Epithelial cell of proximal tubule (primary cell): ENCODE measurements around the gene LRWD1. TPM values are rescaled to one million over a fixed set of nuclear protein-coding genes. Genes with fewer than 3 reads are reported as not detected.
"Not testable (repeated sequence)": the region's sequence is repeated elsewhere in the genome, so short reads cannot be mapped to it uniquely, and the experiment has no call there.

Source experiments
- DNase-seq: peaks from one replicate; pipeline ENCODE4 v3.0.0-alpha.2; 2011; ENCODE audit warnings: low read depth
- H3K4me3 ChIP-seq: 2 replicates; pipeline ENCODE4 v1.5.1; 2011; ENCODE audit warnings: low read depth, mild to moderate bottlenecking, low read length
- total RNA-seq: library from RNA; depleted of rRNA; stranded (reverse); fragments of >200 nt; gene quantifications from 2 replicates; pipeline ENCODE4 v1.2.3, GENCODE V29; 2015
- TF ChIP-seq, protein P1 (sequence below): conservative IDR thresholded peaks from 2 replicates; pipeline ENCODE4 v1.5.1; 2012; ENCODE audit warnings: low read depth, mild to moderate bottlenecking, low read length

The LRWD1 gene
- total RNA-seq, 1 donor from 2014 or later, result 30.1 TPM

DNA sequence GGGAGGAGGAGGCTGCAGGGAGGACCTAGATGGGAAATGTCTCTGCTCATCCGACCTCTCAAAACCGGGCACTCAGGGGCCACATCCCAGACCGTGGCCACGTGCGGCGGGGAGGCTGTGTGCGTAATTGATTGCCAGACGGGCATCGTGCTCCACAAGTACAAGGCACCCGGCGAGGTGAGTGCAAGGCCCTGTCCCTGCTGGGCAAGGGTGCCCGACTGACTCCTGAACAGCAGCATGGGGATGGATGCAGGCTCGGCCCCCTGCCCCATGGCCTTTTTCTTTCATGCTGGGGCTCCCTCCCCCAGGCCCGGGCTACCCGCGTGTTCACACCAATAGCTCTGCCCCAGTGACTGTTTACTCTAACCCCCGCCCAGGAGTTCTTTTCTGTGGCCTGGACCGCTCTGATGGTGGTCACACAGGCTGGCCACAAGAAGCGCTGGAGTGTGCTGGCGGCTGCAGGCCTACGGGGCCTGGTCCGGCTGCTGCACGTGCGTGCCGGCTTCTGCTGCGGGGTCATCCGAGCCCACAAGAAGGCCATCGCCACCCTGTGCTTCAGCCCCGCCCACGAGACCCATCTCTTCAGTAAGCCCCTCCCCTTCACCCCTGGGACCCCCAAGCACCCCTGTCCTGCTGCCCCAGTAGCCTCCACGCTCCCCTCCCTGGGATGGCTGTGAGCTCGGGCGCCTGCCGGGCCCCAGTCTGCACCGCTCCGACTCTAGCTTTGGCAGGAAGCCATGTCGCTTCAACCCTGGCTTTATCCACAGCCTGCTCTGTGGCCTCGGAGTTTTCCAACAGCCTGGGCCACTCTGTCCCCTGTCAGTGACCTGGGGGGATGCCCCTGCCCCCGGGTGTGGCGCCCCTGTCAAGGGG, 3.9 kb downstream of the LRWD1 start:
- no peak overlapping the region for H3K4me3 ChIP-seq
- TF ChIP-seq, protein P1, sequence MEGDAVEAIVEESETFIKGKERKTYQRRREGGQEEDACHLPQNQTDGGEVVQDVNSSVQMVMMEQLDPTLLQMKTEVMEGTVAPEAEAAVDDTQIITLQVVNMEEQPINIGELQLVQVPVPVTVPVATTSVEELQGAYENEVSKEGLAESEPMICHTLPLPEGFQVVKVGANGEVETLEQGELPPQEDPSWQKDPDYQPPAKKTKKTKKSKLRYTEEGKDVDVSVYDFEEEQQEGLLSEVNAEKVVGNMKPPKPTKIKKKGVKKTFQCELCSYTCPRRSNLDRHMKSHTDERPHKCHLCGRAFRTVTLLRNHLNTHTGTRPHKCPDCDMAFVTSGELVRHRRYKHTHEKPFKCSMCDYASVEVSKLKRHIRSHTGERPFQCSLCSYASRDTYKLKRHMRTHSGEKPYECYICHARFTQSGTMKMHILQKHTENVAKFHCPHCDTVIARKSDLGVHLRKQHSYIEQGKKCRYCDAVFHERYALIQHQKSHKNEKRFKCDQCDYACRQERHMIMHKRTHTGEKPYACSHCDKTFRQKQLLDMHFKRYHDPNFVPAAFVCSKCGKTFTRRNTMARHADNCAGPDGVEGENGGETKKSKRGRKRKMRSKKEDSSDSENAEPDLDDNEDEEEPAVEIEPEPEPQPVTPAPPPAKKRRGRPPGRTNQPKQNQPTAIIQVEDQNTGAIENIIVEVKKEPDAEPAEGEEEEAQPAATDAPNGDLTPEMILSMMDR, result no peak
- no peak for DNase-seq

DNA sequence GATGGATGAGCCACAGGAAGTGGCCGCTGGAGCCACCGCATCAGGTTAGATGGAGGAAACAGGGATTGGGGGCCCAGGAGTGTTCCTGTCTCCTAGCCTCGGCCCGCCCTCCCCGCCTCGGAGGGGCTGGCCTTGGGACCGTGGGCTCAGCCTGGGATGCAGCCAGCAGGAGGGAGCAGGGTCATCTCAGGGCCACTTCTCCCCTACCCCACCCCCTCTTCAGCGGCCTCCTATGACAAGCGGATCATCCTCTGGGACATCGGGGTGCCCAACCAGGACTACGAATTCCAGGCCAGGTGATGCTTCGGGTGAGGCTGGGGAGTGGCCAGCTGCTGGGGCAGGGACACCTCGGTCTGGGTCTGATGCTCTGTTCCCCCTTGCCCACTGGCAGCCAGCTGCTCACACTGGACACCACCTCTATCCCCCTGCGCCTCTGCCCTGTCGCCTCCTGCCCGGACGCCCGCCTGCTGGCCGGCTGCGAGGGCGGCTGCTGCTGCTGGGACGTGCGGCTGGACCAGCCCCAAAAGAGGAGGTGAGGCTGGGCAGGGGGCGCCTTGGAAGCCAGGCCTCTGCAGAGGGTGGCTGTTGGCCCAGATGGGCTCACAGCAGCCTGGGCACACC, 4.7 kb downstream of the LRWD1 start:
- TF ChIP-seq, protein P1, result no peak
- H3K4me3 ChIP-seq, result no peak overlapping the region
- DNase-seq, result no peak

DNA sequence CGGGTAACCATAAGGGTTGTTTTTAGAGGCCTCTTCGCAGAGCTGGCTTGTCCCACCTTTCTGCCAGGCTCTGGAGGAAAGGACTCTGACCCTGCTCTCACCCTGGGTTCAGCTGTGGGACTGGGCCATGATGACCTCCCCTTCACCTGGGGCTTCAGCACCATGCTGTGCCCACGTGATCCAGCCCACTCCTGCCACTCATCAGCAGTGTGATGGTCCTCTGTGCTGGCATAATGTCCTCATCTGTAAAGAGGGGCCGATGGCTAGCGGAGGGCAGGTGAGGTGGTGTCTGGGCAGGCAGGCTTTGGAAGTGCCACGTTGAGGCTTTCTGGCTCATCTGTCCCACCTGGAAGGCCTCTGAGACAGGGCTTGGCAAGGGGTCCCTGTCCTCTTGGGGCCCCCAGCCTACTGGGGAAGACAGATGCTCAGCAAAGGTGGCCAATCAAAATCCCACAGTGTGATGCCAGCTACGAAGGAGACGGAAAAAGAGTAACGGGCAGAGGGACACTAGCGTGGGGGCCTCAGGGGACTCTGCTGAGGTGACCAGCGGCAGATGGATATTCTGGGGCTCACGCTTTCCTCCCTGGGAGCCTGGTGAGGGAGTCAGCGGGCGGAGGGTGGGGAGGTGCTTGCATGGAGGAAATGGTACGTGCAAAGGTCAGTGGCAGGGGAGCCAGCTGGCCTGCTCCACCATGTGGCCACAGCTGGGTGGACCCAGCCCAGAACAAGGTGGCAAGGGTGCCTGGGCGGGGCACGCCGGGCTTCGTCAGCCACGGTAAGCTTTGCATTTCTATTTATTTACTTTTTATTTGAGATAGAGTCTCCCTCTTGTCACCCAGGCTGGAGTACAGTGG, 5.4 kb downstream of the LRWD1 start:
- TF ChIP-seq, protein P1, result no peak
- DNase-seq, result no peak
- H3K4me3 ChIP-seq, result no peak overlapping the region

DNA sequence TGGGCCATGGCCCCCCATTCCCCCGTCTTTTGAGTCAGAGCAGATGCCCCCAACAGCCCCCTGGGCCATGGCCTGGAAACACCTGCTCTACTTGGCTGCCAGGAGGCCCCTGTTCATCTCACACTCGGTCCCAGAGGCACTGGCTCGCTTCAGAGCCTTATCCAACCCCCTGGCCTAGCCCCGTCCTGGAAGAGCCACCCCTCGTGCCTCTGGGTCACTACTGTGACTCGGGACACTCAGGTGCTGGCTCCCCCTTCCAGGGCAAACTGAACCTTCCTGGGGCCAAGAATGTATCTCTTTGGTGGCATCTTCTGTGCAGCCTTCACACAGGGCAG, 7.0 kb downstream of the LRWD1 start:
- TF ChIP-seq, protein P1, result no peak
- H3K4me3 ChIP-seq, result no peak overlapping the region
- DNase-seq, result no peak

DNA sequence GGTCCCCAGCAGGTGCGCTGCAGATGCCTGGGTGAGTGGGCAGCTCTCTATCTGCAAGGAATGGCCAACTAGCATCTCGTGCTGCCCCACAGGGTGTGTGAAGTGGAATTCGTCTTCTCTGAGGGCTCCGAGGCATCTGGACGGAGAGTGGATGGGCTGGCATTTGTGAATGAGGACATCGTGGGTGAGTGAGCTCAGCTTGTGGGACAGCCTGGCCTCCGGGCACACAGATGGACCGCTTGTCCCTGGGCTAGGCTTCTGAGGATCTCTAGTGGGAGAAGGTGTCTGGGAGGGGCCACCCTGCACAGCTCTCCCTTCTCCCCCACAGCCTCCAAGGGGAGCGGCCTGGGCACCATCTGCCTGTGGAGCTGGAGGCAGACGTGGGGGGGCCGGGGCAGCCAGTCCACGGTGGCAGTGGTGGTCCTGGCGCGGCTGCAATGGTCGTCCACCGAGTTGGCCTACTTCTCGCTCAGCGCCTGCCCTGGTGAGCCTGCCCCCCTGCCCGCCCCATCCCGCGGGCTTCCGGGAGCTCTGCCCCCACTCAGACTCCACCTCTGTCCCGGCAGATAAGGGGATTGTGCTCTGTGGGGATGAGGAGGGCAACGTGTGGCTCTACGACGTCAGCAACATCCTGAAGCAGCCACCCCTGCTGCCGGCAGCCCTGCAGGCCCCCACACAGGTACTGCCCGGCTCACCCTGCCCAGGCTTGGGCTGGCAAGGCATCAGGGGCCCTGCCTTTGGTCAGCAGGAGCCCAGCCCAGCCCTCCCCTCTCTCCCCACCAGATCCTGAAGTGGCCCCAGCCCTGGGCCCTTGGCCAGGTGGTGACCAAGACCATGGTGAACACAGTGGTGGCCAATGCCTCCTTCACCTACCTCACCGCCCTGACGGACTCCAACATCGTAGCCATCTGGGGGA, 7.6 kb downstream of the LRWD1 start:
- TF ChIP-seq, protein P1, result no peak
- no peak for DNase-seq
- no peak overlapping the region for H3K4me3 ChIP-seq

DNA sequence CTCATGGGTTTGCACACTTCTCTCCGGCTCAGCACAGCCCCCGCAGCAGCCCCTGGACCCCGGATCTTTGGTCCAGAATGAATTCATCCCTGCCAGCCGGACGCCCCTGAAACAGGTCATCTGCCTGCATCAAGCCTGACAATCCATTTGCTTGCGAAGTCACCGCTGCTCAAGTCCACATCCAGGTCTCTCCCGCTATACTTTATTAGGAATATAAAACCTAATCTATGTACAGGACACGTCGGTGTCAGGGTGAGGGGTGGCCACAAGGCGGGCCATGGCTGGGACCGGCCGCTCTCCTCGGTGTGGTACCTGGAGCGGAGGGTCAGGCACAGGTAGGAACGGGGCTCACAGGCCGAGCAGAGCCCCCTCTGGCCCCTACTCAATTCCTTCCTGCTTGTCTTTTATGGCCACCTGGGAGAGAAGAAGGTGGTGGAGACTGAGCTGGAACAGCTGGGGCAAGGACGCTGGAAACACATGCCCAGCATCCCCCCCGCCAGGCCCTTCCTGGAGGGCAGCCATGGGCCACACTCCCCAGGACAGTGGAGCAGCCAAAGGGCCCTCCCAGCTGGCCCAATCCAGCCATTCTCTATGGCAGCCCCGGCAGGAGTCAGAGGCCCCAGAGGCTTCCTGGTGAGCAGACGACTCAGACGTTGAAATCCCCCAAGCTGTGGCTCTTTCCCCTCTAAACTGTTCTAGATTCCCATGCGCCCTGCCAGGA, 8.6 kb downstream of the LRWD1 start:
- no peak for DNase-seq
- no peak overlapping the region for H3K4me3 ChIP-seq
- TF ChIP-seq, protein P1, result no peak

DNA sequence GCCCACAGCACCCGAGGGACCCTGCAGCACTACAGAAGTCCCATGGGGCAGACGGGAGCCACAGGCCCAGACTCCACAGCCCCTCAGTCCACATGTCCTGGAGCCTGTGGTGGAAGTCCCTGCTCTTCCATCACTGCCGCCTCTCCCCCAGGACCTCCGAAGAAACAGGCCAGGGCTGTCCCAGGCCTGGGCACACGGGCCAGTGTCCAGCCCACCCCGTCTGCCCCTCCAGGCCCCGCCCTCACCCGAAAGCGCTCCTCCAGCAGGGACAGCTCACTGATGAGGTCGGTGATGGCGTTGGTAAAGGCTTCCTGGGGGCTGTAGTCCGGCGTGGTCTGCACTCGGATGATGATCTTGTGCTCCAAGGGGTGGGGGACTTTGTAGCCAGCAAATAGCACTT, 9.3 kb downstream of the LRWD1 start:
- not testable (repeated sequence) for DNase-seq, H3K4me3 ChIP-seq

DNA sequence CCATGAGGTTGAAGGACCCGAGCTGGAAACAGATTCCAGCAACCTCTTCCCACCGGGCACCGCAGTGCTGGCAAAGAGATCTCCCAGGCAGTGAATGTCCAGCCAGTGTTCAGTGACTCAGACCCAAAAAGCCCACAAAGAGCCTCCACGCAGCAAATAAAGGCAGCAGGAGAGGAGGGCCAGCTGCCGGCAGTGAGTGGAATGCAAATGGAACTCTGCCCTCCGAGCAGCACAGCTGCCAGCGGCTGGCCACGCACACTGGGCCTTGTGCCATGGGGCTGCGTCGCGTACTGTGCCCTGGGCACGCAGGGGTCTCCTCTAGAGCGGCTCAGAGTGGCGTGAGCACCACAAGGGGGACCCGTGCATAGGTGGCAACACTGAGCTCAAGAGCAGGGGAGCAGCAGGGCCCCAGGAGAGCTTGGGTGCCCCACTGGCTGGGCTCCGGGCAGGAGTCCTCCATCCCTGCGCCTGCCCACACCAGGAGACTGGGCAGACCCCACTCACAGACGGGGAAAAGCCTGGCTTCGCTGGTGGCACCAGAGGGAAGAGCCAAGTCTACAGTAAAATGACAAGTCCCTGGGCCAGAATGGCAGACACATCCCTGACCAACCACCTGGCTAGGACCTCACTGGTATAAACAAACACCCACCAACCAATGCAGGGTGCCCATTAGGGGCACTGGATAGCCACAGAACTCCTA, 10.1 kb downstream of the LRWD1 start:
- not testable (repeated sequence) for DNase-seq, H3K4me3 ChIP-seq
